ENCODE measurements around the gene SLC6A12.
"Not testable (repeated sequence)": the region's sequence is repeated elsewhere in the genome, so short reads cannot be mapped to it uniquely, and the experiment has no call there.

Gene SLC6A12

GRCh38 chr12:234019-234418 lies 20.1 kb upstream of the SLC6A12 start:
- no peak for DNase-seq

GRCh38 chr12:233615-233968 lies 19.6 kb upstream of the SLC6A12 start:
- no peak for DNase-seq

- no peak for DNase-seq
These were observed 19.0 kb upstream of the SLC6A12 start for GRCh38 chr12:232731-233614.

GRCh38 chr12:230925-231671 lies 17.1 kb upstream of the SLC6A12 start:
- DNase-seq = no peak

GRCh38 chr12:229441-230191 lies 15.7 kb upstream of the SLC6A12 start:
- no peak for DNase-seq

- DNase-seq = no peak
These were observed 14.9 kb upstream of the SLC6A12 start for GRCh38 chr12:228846-229200.

- DNase-seq = no peak
These were observed 14.2 kb upstream of the SLC6A12 start for GRCh38 chr12:227923-228845.

- DNase-seq = no peak
These were observed 13.4 kb upstream of the SLC6A12 start for GRCh38 chr12:227286-227915.

- DNase-seq = no peak
These were observed 12.4 kb upstream of the SLC6A12 start for GRCh38 chr12:226401-226800.

- DNase-seq = no peak
These were observed 11.1 kb upstream of the SLC6A12 start for GRCh38 chr12:225012-225411.

GRCh38 chr12:224330-224729 lies 10.4 kb upstream of the SLC6A12 start:
- no peak for DNase-seq

- no peak for DNase-seq
These were observed 9.9 kb upstream of the SLC6A12 start for GRCh38 chr12:223841-224240.

GRCh38 chr12:221736-222135 lies 7.8 kb upstream of the SLC6A12 start:
- no peak for DNase-seq

GRCh38 chr12:220946-221550 lies 7.1 kb upstream of the SLC6A12 start:
- DNase-seq = no peak

GRCh38 chr12:220491-220890 lies 6.5 kb upstream of the SLC6A12 start:
- no peak for DNase-seq

- DNase-seq = no peak
These were observed 6.0 kb upstream of the SLC6A12 start for GRCh38 chr12:219891-220352.

GRCh38 chr12:218728-219590 lies 5.0 kb upstream of the SLC6A12 start:
- DNase-seq = no peak

GRCh38 chr12:218221-218620 lies 4.3 kb upstream of the SLC6A12 start:
- DNase-seq = no peak

- not testable (repeated sequence) for DNase-seq
These were observed 3.1 kb upstream of the SLC6A12 start for GRCh38 chr12:217029-217428.

- DNase-seq = no peak
These were observed 1.2 kb upstream of the SLC6A12 start for GRCh38 chr12:215116-215515.
